Lower lobe of right lung (tissue), 2 donors: ENCODE data around the gene MEX3D. TPM values are rescaled to one million over a fixed set of nuclear protein-coding genes. Genes with fewer than 3 reads are reported as not detected.

Experiments used
- ATAC-seq, 2 donors: fragments of 200-7000 bp; cut with Tn5 transposase; one replicate each; pipeline ENCODE4 v1.9.1; 2020 to 2022; ENCODE audit warnings: mild to moderate bottlenecking in 2 of 2, moderate library complexity in 2 of 2
- DNase-seq: peaks from one replicate; pipeline ENCODE4 v3.0.0-alpha.2; 2020
- H3K27ac ChIP-seq: fragments of 200-600 bp; one replicate; pipeline ENCODE4 v1.8.0; 2022
- H3K27me3 ChIP-seq: fragments of 200-600 bp; one replicate; pipeline ENCODE4 v1.8.0; 2022; ENCODE audit warnings: low read depth
- H3K36me3 ChIP-seq: fragments of 200-600 bp; one replicate; pipeline ENCODE4 v1.8.0; 2022; ENCODE audit warnings: mild to moderate bottlenecking
- H3K4me1 ChIP-seq: fragments of 200-600 bp; one replicate; pipeline ENCODE4 v1.8.0; 2022
- H3K4me3 ChIP-seq: fragments of 200-600 bp; one replicate; pipeline ENCODE4 v1.8.0; 2022; ENCODE audit warnings: mild to moderate bottlenecking
- H3K9me3 ChIP-seq: fragments of 200-600 bp; one replicate; pipeline ENCODE4 v1.8.0; 2022
- intact Hi-C: fragments of 100-400 bp; cut with DNase I; formaldehyde crosslinking; loops from one replicate; pipeline ENCODE4 v1.11.0; 2022
- total RNA-seq: library from RNA; stranded (reverse); fragmentation: NEBNext Ultra II Directional; extraction: Animal tissue kit (Norgen Biotek cat#: 25700); gene quantifications from one replicate; pipeline ENCODE4 v1.2.1, GENCODE V29; 2021
- TF ChIP-seq, protein P1 (sequence below): fragments of 200-600 bp; IDR thresholded peaks from one replicate; pipeline ENCODE4 v1.8.0; 2022; ENCODE audit warnings: antibody characterized with exemption, mild to moderate bottlenecking
- donor health status: DM: no; HTN: yes; CAD: no; lungs with severe emphysema.

The MEX3D gene
- total RNA-seq, 1 donor from 2014 or later = 18.5 TPM

DNA sequence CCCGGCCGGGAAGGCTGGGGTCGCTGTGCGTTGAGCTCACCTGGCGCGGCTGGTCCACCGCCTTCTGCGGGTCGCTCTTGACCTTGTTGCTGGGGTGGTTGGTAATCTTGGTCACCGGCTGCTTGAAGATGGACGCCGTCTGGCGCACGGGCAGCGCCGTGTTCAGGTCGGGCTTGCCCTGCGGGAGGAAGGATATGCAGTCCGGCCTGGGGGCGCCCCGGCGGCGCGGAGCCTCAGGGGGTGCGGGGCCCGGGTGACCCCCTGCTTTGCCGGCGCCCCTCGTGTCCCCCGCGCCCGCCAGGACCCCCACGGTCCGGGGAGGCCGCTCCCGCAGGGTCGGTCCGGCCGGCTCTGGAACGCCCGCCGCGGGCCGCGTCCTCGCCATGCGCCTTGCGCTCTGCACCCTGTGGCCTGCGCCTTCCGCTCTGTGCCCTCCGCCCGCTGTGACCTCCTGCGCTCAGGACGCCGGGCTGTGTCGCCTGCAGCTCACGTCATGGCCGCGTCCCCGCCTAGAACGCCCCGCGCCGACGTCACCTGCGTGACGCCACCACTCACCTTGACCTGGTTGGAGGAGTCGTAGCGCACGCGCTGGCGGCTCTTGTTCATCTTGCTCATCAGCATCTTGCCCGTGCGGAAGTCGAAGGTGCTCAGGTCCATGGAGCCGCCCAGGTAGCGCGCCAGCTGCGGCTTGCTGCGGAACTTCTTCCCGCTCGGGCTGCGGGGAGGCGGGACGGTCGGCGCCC lies 16.5 kb upstream of the MEX3D start:
- TF ChIP-seq, protein P1, sequence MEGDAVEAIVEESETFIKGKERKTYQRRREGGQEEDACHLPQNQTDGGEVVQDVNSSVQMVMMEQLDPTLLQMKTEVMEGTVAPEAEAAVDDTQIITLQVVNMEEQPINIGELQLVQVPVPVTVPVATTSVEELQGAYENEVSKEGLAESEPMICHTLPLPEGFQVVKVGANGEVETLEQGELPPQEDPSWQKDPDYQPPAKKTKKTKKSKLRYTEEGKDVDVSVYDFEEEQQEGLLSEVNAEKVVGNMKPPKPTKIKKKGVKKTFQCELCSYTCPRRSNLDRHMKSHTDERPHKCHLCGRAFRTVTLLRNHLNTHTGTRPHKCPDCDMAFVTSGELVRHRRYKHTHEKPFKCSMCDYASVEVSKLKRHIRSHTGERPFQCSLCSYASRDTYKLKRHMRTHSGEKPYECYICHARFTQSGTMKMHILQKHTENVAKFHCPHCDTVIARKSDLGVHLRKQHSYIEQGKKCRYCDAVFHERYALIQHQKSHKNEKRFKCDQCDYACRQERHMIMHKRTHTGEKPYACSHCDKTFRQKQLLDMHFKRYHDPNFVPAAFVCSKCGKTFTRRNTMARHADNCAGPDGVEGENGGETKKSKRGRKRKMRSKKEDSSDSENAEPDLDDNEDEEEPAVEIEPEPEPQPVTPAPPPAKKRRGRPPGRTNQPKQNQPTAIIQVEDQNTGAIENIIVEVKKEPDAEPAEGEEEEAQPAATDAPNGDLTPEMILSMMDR = no peak
- Histone ChIP-seq H3K36me3 (peaks cover 52% of the 10 kb centered on the region), H3K27me3 (no peaks in the 10 kb centered on the region), H3K4me3 (no peak overlapping the region), H3K4me1 (no peaks in the 10 kb centered on the region), H3K9me3 (no peaks in the 10 kb centered on the region), H3K27ac (no peak overlapping the region)
- peak in 1 of 2 donors; percentile 17 for ATAC-seq
- intact Hi-C loops = no loop called here
- no peak for DNase-seq

DNA sequence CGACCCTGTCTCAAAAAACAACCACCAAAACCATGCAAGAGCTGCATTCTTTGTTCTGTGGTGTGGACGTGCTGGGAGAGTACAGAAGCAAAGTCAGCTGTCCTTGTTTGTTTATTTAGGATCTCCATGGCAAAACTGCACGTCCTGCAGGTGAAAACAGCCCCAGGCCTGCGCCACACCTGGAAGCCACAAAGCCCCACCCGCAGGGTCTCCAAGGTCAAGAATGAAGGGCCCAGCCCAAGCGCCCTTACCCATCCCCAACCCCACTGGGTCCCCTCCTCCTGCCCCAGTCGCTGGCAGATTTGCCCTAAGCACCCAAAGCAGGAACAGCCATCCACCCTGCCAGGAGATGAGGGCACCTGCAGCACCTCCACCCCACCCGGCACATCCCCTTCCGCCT lies 14.1 kb upstream of the MEX3D start:
- H3K4me1 ChIP-seq = no peaks in the 10 kb centered on the region
- ATAC-seq (no peak), DNase-seq (no peak)
- H3K4me3 ChIP-seq = no peak overlapping the region
- intact Hi-C loops = no loop called here
- H3K36me3 ChIP-seq = peaks cover 73% of the 10 kb centered on the region
- TF ChIP-seq, protein P1 = no peak
- H3K27me3 ChIP-seq = no peaks in the 10 kb centered on the region
- no peak overlapping the region for H3K27ac ChIP-seq
- H3K9me3 ChIP-seq = no peaks in the 10 kb centered on the region

DNA sequence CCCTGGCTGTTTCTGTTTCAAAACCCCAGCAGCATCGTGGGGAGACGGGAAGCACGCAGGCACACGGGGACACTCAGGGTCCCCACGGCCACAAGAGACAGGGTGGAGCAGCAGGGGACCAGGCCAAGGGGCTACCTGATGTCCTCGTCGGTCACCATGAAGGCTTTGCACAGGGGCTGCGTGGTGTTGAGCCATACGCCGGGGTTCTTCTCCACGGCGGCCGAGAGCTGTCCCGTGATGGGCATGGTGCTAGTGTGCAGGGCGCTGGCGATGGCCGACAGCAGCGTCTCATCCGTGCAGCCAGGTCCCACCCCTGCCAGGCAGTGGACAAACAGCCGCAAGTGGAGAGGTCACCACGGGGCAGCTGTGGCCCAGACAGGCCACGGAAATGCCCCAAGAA lies 12.8 kb upstream of the MEX3D start:
- intact Hi-C loops = no loop called here
- Histone ChIP-seq H3K27ac (no peak overlapping the region), H3K27me3 (no peaks in the 10 kb centered on the region), H3K36me3 (peaks cover 81% of the 10 kb centered on the region), H3K4me1 (no peaks in the 10 kb centered on the region), H3K4me3 (no peak overlapping the region), H3K9me3 (no peaks in the 10 kb centered on the region)
- TF ChIP-seq, protein P1 = no peak
- DNase-seq (no peak), ATAC-seq (no peak)

GRCh38 chr19:1580382-1580781 lies 12.3 kb upstream of the MEX3D start:
- Histone ChIP-seq H3K4me3 (no peak overlapping the region), H3K36me3 (peaks cover 81% of the 10 kb centered on the region), H3K9me3 (no peaks in the 10 kb centered on the region), H3K27me3 (no peaks in the 10 kb centered on the region), H3K4me1 (no peaks in the 10 kb centered on the region), H3K27ac (no peak overlapping the region)
- DNase-seq (no peak), ATAC-seq (no peak)
- intact Hi-C loops = no loop called here
- TF ChIP-seq, protein P1 = no peak

GRCh38 chr19:1579222-1579621 lies 11.1 kb upstream of the MEX3D start:
- intact Hi-C loops = no loop called here
- no peaks in the 10 kb centered on the region for H3K27me3 ChIP-seq
- peaks cover 75% of the 10 kb centered on the region for H3K36me3 ChIP-seq

More at GRCh38 chr19:1579222-1579621, 11.1 kb upstream of the MEX3D start:
- H3K9me3 ChIP-seq = no peaks in the 10 kb centered on the region
- H3K4me3 ChIP-seq = no peak overlapping the region
- no peaks in the 10 kb centered on the region for H3K4me1 ChIP-seq
- no peak for DNase-seq
- H3K27ac ChIP-seq = no peak overlapping the region
- TF ChIP-seq, protein P1 = no peak
- ATAC-seq = no peak
